ENCODE data around the gene UMOD.
A peak's percentile ranks its signal among the peaks of the same experiment; 100 is the strongest.
"Not testable (repeated sequence)": the region's sequence is repeated elsewhere in the genome, so short reads cannot be mapped to it uniquely, and the experiment has no call there.

UMOD gene

DNA sequence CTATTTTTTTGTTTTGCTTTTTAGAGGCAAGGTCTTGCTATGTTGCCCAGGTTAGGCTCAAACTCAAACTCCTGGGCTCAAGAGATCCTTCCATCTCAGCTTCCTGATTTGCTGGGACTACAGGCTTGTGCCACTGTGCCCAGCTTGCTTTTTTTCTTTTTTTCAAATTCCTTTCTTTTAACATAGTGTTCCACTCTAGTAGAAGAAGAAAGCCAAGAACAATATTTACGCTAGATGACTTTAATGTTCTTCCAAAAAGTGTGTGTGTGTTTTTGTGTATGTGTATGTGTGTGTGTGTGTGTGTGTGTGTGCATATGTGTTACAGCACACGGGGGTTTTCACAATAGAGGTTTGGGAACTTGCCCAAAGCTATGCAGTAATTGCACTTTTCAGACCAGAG is 10.7 kb upstream of the UMOD start:
- no peak for DNase-seq

DNA sequence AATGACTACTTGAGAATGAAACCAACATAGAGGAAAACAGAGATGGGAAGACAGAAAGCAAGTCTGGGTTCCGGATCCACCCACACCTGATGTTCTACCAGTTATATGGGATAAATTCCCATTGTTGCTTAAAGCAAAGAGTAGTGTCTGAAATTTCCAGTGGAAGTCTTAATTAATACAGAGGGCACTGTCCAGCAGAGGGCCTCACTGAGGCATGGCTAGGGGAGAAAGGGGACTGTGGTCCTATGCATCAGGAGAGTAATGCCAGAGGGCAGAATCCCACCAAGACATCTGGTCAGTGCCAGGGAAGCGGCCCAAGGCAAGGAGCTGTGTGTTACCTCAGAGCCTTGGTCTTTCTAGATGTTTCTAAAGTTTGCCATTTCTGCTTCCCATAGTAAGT is 7.5 kb upstream of the UMOD start:
- peak; percentile 28 for DNase-seq

DNA sequence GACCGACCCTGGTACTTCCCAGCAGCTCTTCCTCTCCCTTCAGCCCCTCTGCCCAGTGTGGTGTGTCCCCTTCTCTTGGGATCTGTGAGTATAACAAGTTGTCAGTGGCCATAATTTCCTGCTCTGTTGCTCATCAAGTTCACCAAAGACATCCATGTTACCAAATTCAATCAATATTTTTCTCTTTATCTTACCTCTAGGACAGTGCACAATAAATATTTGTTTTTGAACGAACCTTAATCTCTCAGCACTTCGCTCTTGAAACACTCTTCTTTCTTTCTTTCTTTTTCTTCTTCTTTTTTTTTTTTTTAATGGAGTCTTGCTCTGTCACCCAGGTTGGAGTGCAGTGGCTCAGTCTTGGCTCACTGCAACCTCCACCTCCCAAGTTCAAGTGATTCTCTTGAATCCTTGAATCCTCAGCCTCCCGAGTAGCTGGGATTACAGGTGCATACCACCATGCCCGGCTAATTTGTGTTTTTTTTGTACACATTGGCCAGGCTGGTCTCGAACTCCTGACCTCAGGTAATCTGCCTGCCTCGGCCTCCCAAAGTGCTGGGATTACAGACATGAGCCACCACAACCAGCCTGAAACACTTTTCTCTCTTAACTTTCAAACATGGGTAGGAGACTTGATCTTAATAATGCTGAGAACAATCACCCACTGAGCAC is 2.7 kb upstream of the UMOD start:
- DNase-seq = no peak

DNA sequence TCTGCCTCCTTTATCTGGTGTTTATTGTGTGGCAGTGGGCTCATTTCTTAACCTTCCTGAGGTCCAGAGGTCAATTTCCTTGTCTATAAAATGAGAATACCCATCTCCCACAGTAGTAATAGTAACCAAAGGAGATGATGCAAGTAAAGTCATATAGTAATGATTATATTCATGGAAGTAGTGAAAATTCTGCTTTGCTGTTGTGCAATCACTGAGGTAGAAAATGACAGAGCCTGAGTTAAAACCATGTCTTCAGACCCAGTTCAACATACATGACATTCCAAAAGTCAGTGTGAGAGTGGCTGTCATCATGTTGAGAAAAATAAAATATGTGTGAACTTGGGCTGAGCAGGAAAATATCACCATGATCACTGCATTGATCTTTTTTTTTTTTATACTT is 864 bp upstream of the UMOD start:
- DNase-seq = no peak

DNA sequence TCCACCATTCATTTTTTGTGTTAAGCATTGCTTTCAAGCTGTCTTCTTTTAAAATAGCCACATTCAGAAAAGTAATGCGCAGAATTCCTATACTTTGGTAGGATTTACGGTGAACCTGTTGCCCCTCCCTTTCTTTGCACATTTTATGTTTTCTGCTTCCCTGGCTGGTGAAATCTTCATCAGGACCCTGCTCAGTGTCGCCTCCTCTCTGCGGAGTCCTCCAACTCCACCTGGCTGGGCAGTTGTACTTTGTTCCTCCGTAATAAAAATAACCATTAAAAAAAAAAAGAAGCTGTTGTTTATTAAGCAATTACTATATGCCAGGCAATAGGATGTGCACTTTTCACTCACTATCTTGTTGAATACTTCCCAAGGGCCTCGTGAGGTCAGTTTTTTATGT is 2.9 kb downstream of the UMOD start:
- no peak for DNase-seq

DNA sequence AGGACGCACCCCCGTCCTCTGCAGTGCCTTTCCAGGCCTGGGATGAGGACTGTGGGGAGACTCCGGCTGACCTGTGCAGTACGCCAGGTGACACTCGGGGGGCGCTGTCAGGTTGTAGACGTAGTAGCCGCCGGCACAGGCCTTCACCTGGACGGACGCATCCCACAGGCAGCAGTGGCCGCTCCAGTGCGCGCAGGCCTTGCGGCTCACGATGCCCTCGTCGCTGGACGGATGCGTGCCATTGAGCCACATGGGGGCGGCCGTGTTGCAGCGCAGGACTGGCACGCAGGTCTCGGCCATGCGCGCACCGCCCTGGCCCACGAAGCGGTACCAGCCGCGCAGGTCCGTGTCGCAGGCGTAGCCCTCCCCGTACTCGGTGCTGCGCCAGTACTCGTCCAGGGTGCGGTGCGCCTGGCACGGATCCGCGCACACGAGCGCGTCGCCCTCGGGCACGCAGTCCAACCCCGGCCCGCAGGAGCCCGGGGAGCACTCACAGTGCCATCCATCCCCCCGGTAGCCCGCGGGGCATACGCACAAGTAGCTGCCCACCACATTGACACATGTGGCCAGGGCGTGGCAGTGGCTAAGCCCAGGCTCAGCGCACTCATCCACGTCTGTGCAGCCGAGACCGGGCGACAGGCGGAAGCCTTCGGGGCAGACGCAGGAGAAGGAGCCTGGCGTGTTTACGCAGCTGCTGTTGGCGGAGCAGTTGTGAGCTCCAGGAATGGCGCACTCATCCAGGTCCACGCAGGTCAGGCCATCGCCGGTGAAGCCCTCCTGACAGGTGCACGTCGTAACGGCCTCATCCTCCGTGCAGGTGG is 3.9 kb downstream of the UMOD start:
- DNase-seq = no peak

DNA sequence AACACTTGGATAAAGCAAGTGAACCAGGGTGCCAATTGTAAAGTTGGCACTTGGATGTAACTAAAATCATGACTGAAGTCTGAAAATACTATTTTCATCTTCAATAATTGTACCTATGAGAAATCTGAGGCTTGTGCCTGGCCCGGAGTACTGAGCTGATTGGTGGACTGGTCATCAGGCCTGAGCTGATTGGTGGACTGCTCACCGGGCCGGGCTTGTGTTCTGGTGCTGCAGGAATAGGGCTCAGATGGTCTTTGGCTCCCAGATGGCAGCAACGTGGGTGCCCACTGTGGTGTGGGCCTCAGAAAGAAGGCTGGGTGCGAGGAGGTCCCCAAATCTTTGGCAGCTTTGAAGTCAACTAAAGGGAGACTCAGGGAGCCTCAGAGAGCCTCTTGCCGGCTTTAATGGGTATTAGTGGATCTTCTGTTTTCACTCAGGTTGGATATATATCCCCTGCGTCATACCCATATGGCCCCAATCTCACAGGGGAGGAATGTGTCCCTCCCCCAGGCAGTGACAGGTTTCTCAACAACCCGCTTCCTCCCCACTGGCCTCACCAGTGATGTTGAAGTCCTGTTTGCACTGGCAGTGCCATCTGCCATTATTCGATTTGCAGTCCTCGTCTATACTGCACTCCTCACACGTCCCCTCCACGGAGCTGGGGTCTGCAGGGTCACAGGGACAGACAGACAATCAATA is 4.7 kb downstream of the UMOD start:
- DNase-seq = no peak

DNA sequence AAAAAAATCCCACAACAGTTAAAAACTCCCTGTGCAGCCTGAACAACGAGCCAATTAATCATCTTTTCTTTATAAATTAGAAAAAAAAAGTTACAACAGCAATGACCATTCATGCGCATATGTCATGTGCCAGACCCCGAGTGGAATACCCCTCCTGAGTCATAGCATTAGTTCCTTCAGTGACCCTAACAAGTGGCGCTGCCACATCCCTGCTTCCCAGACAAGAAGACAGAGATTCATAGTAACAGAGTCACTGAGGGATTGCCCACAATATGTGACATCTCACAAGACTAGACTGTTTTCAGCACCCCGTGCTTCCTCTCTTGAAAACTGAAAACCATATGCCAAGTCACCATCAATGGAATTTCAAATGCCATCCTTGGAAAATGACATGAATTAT is 7.9 kb downstream of the UMOD start:
- no peak for DNase-seq

DNA sequence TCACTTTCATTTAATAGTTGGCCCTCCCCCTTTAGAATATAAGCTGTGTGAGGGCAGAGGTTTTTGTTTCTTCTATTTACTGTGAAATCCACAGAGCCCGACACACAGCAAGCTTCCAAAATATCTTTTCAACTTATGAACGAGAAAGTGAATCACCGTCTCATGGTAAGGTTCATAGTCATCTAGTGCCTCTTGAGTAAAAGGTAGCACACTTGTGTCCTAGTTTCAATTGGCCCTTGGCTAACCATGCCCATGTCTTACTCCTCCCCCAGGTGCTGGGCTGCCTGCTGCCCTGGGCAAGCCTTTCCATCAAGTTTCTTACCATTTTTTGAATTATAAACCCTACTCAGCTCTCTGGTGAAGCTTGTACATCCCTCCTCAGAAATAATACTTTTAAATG is 12.8 kb downstream of the UMOD start:
- DNase-seq = no peak

DNA sequence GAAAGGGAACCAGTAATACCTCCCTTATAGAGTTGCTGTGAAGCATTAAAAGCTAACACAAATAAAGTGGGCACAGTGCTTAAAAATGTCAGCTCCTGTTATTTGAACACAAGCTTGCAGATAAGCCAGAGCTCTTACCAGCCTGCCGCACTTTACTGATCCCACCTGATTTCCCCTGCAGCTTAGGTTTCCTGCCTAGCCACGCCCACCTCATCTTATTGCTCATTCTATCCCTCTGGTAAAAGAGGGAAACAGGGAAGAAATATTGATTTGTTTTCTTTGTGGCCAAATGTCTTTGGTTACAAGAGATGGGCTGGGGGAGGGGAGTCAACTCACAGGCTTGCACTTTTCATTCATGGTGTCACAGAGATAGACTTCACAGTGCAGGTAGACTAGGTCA is 15.6 kb downstream of the UMOD start:
- no peak for DNase-seq

DNA sequence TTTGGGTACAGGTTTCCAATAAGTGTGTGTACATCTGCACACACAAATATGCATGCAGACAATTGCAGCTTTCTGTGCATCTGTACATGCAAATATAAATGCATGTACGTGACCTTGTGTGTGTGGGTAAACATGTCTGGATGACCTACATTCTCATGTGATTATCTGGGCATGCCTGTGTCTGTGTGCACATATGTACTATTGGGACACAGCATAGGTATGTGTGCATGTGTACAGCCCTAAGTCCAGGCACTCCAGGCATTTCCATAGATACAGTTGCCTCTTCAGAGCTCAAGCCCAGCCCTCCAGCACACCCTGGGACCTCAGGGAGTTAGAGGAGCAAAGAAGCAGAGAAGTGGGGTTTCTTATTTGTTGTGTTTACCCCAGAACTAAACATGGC is 18.1 kb downstream of the UMOD start:
- no peak for DNase-seq

DNA sequence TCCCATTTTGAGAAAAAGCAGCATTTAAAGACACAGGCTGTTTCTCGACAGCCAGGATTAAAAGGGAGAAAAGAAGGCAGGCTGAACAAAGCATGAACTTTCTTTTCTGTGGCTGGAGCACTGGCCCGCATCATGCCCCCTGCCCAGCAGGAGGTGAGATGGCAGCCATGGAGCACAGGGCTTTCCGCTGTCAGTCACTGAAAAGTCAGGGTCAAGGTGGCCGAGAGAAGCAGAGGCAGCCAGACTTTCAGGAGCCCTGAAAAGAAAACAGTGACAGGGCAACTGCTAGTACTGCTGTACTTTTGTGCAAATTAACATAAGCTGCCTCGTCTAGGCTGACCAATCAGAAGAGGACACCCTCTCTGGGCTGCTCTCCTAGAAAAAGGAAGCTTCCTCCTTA is 19.4 kb downstream of the UMOD start:
- DNase-seq = no peak

DNA sequence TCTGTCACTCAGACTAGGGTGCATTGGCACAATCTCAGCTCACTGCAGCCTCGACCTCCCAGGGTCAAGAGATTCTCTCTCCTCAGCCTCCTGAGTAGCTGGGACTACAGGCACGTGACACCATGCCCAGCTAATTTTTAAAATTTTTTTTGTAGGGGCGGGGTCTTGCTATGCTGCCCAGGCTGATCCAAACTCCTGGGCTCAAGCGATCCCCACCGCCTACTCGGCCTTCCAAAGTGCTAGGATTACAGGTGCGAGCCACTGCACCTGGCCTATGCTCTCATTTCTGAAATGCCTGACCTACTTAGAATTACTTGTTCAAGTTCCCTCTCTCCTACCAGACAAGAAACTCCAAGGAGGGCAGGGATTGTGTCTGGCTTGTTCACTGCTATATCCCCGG is 20.1 kb downstream of the UMOD start:
- no peak for DNase-seq

DNA sequence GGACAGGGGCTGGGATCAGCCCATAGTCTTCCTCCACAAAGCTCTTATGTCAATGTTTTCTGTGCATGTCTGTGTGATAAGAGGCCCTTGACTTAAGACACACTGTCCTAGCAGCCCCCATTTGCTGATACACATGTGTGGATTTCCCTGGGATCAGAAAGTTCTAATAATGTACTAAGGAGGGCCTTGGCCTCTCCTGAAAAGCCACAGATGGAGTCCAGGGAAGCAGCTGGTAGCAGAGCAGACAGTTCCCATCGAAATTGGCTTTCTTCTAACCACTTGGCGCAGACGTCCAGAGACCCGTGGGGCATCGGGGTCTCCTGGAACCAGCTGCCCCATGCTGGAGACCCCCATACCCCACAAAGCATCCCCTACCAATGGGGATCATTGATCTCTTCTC is 20.9 kb downstream of the UMOD start:
- DNase-seq = no peak

DNA sequence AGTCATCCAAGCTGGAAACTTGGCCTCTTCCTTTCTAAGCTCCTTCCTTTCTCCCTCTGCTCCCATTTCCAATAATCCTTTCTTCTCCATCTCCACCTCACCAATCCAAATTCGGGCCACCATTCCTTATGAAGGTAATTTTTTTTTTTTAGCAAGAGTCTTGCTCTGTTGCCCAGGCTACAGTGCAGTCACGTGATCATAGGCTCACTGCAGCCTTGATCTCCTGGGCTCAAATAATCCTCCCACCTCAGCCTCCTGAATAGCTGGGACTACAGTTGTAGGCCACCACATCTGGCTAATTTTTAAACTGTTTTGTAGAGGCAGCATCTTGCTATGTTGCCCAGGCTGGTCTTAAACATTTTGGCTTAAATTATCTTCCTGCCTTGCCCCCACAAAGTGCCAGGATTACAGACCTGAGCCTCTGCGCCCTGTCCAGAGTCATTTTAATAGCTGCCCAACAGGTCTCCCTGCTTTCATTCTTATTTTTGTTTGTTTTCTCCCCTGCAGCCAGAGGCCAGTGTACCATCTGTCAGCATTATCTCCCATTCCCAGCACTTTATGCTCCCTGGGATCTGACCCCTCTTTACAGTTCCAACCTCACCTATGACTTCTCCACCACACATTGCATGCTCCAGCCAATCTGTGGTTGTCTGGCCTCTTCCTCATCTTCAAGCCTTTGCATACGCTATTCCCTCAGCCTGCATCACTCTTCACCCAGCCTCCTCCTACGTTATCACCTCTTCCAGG is 22.9 kb downstream of the UMOD start:
- DNase-seq = no peak

DNA sequence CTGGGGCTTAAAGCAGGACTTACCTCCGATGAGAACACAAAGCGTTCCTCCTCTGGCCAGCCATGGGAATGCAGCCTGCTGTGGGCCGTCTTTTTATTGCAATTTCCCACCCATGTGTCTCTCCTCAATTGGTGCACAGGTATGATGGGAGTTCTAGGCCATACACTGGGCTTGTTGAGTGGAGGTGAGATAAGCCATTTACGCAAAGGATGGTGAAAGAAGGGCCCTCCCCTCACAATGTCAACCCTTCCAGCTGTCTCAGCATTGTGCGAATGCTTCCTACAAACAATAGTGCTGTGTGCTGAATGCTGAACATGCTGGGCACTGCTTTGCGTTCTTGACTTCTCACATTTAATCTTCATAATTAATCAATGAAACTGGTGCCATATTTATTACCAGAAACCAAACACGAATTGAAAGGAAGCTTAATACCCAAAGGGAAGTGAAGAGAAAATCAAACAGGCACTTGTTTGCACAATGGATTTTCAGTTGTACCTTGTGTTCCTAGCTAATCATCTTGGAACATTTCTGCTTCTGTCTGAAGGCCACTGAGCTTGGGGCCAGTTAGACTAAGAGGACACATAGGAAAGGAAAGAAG is 25.0 kb downstream of the UMOD start, which contains the start of gene GP2:
Gene GP2, minus strand, starts transcription at position 70 of the 598 bp plus-strand sequence. CDS start 1,082 bp downstream, outside the sequence.
- DNase-seq = no peak

DNA sequence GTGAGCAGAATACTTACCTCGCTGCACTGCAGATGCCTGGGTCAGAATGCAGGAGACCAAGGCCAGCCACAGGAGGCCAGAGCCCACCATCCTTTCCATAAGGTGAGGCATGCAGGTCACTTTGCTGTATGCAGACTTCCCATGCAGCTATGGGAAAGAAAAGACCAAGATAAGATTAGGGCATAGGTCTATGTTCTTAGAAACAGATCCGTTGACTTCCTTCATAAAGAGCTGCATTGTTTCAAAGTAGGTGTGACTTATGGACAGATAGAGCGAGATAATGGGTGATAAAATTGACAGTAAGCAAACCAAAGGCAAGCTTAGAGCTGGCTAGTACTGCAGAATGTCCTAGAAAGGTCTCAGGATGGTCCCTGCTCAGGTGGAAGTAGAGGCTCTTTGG is 26.2 kb downstream of the UMOD start:
- no peak for DNase-seq

DNA sequence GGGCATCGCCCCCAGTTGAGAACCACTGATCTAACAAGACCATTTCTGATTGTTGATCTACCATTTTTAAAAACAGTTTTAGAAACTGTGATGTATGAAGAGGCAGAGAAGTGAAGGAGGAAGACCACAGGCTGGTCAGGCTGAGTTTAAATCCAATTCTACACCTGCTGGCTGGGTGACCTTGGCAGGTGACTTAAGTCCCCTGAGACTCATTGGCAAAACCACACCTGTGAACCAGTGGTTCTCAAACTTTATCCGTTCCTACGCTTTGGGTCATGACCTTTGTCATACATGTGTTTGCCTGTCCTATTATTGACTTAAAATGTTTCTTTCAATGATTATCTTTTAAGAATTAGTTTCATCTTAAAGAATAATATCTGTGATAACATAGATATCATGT is 27.5 kb downstream of the UMOD start:
- no peak for DNase-seq

DNA sequence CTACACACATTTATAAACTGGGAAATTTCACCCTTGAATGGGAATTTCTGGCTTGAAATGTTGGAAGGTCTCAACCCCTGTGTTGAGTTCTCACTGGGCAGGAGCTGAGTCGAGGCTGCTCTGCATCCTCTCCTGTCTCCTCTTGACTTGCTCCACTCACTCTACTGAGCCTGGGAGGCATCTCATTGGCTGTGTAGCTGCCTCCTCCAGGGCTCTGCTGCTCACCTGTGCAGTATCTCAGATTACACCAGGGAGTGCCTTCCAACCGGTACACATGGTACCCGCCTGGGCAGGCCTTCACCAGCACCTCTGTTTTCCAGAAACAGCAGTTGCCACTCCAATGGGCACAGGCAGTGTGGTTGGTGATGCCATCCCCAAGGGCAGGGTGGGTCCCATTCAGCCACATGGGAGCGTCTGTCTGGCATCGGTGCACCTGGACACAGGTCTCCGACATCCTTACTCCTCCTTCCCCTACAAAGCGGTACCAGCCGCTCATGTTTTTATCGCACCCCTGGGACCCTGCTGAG is 28.9 kb downstream of the UMOD start:
- DNase-seq = no peak

DNA sequence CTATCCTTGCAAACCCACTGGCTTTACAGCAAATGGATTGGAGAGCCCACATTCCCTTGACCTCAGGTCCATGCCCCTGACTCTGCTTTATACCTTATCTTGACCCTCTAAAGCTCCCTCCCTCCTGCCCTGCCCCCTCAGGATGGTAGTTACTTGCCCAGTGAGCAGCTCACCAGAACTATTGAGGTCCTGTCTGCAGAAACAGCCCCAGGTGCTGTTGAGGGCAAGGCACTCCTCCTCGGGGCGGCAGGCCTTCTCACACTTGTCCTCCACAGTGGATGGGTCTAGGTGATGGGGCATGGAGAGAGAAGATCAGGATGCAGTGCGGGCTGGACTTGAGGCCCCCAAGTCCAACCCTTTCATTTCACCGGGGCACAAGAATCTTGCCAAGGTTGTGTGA is 29.8 kb downstream of the UMOD start:
- DNase-seq = no peak

DNA sequence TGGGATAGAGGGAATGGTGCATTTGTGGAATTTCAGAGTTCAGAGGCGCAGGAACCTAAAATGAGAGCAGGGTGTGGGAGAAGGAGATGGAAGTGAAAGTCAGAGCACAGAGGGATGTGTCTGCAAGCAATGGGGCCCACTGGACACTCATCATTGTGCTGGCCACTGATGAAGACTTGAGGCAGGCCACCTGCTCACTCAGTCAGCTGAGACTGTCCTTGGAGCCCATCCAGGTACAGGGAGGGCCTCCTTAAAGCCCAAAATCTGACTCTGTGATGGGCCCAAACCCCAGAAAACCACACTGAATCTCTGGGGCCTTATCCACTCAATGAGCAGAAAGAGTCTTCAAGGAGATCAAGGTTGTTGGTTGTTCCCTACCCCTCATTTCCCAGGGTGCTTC is 30.8 kb downstream of the UMOD start:
- no peak for DNase-seq

DNA sequence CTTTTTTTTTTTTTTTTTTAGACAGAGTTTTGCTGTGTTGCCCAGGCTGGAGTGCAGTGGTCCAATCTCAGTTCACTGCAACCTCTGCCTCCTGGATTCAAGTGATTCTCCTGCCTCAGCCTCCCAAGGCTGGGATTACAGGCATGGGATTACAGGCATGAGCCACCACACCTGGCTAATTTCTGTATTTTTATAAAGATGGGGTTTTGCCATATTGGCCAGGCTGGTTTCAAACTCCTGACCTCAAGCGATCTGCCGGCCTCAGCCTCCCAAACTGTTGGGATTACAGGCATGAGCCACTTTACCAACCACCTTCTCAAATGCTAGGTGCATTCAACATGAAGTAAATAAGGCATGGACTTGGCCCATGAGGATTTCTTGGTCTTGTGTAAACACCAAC is 31.5 kb downstream of the UMOD start:
- not testable (repeated sequence) for DNase-seq

DNA sequence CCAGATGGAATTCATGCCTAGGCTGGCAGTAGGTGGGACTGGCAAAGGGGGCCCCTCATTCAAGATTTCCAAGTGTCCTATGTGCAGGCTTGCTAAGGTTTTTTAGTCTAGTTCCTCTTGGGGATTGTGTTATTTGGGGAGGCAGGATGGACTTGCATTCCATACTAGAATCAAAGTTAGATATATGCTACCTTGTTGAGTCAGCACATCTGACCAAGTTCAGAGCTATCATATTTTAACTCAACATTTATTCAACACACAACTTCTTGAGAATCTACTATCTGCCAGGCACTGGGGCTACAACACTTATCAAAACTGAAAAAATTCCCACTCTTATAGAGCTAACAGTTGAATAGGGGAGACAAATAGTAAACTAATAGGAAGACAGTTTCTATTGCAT is 31.9 kb downstream of the UMOD start:
- no peak for DNase-seq

Measured in OCI-M1 (cell line).